HG02610 (cell line): ENCODE data around the gene DCX.

Experiments
- ATAC-seq: cut with Tn5 transposase; IDR thresholded peaks from one replicate; pipeline ENCODE4 v1.9.1; 2021; ENCODE audit warnings: mild to moderate bottlenecking, moderate library complexity; ENCODE audit not compliant: unreplicated experiment

The DCX gene

GRCh38 chrX:111319451-111319850, 92.5 kb downstream of the DCX start:
- no peak for ATAC-seq

- ATAC-seq = no peak
Observed at GRCh38 chrX:111318901-111319300, 93.1 kb downstream of the DCX start.

- no peak for ATAC-seq
Observed at GRCh38 chrX:111309083-111309482, 102.9 kb downstream of the DCX start.

- no peak for ATAC-seq
Observed at GRCh38 chrX:111308039-111308438, 104.0 kb downstream of the DCX start.

GRCh38 chrX:111302284-111302683, 109.7 kb downstream of the DCX start:
- no peak for ATAC-seq

- no peak for ATAC-seq
Observed at GRCh38 chrX:111288841-111289240, 123.2 kb downstream of the DCX start.

- no peak for ATAC-seq
Observed at GRCh38 chrX:111284631-111285293, 127.2 kb downstream of the DCX start.

GRCh38 chrX:111283446-111283845, 128.5 kb downstream of the DCX start:
- ATAC-seq = no peak

- no peak for ATAC-seq
Observed at GRCh38 chrX:111282991-111283390, 129.0 kb downstream of the DCX start.

GRCh38 chrX:111282139-111282538, 129.9 kb downstream of the DCX start:
- ATAC-seq = no peak

GRCh38 chrX:111270339-111270738, 141.7 kb downstream of the DCX start, which contains the start of gene CAPN6:
CAPN6 (minus strand) TSS chrX:111270483; CDS start chrX:111263936, 6,547 bp downstream.
- no peak for ATAC-seq

GRCh38 chrX:111268506-111268905, 143.5 kb downstream of the DCX start:
- ATAC-seq = no peak

GRCh38 chrX:111265486-111265885, 146.5 kb downstream of the DCX start:
- no peak for ATAC-seq

- no peak for ATAC-seq
Observed at GRCh38 chrX:111264385-111264784, 147.6 kb downstream of the DCX start.

GRCh38 chrX:111262086-111262485, 149.9 kb downstream of the DCX start:
- ATAC-seq = no peak

- ATAC-seq = no peak
Observed at GRCh38 chrX:111260451-111260850, 151.5 kb downstream of the DCX start.

- no peak for ATAC-seq
Observed at GRCh38 chrX:111259559-111259958, 152.4 kb downstream of the DCX start.

- ATAC-seq = no peak
Observed at GRCh38 chrX:111257733-111258132, 154.3 kb downstream of the DCX start.

- ATAC-seq = no peak
Observed at GRCh38 chrX:111254896-111255693, 156.9 kb downstream of the DCX start.

GRCh38 chrX:111244235-111244750, 167.7 kb downstream of the DCX start:
- ATAC-seq = no peak
